NCI-H2196 treated with DMSO at 0.1 percent for 48 hours (cell line): ENCODE measurements around the gene IMMT.

Source experiments
- DNase-seq: peaks from one replicate; lab custom pipeline; 2025; ENCODE audit not compliant: unreplicated experiment; lab: John Stamatoyannopoulos, UW

IMMT gene

DNA sequence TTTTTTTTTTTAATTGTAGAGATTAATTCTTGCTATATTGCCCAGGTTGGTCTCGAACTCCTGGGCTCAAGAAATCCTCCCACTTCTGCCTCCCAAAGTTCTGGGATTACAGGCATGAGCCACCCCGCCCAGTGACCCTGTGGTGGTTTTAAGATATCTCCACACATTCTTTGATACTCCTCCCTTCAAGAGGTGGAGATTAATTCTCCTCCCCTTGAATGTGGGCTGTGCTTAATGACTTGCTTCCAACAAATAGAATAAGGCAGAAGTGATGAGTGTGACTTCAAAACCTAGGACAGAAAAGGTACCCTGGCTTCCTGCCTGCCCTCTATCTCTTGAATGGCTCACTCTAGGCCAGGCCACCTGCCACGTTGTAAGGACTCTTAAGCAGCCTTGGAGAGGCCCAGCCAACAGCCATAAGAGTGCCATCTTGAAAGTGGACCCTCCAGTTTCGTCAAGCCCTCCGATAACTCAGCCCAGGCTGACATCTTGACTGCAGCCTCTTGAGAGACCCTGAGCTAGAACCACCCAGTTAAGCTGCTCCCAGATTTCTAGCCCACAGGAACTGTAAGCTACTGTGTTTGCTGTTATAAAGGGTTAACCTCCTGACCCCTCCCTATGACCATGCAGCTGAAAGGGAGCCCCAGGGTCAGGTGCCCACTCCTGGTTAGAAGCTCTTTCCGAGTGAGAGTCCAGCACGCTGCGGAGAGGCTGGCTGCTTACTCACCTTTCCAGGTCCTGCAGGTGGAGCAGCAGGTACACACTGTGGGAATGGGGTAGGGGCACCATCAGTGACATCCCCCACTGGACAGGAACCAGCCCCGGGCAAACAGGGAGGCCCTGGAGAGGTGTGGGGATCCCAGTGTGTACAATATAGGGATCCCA lies 31.6 kb upstream of the IMMT start:
- DNase-seq: no peak

DNA sequence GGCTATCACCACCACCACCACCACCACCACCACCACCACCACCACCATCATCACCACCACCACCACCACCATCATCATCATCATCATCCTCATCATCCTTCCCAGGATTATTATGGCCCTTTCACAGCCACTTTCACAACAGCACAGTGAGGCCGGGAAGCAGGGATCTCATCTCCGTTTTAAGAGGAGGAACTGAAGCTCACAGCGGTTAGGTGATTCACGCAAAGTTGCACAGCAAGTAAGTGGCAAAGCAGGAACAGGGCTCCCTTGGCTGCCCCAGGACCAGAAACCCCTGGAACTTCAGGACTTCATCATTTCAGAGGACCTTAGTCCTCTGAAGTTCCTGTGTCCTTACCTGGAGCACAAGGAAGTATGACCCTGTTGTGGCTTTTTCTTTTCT lies 30.8 kb upstream of the IMMT start:
- DNase-seq: no peak

GRCh38 chr2:86225581-86225980 lies 30.3 kb upstream of the IMMT start:
- no peak for DNase-seq

- DNase-seq: no peak
Observed at GRCh38 chr2:86224645-86225355, 29.5 kb upstream of the IMMT start.

GRCh38 chr2:86223927-86224560 lies 28.8 kb upstream of the IMMT start:
- no peak for DNase-seq

DNA sequence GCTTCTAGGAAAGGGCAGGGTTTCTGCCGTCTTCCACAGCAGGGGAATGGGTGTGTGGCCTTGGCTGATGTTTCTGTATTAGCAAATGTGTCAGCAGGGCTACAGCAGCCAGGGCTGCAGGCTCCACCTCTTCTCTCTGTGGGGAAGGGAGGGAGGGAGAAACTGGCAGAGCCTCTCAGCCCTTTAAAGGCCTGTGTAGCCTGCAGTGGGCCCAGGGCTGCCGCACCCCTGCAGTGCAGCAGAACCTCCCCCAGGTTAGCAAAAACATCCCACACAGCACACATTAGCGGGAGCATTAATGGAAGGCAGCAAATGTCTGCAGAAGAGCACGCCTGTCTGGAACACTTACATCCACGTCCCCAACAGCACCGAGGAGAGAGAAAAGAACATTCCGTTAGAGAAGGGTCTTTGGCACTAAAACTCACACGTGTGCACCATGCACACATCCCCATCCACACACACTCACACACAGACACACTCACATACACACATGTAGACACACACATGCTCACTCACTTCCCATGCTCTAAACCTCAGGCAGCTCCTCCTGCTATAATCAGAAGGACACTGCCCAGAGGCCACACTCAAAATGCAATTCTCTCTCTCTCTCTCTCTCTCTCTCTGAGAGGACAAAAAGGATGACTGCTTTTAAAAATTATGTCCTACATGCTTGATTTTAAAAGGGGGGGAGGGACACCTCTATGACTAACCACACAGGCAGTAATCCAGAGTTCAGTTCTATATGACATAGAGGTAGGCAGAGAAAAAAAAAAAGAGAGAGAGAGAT lies 28.1 kb upstream of the IMMT start:
- no peak for DNase-seq

GRCh38 chr2:86221066-86221684 lies 25.9 kb upstream of the IMMT start:
- no peak for DNase-seq

- no peak for DNase-seq
Observed at GRCh38 chr2:86219896-86220295, 24.6 kb upstream of the IMMT start.

DNA sequence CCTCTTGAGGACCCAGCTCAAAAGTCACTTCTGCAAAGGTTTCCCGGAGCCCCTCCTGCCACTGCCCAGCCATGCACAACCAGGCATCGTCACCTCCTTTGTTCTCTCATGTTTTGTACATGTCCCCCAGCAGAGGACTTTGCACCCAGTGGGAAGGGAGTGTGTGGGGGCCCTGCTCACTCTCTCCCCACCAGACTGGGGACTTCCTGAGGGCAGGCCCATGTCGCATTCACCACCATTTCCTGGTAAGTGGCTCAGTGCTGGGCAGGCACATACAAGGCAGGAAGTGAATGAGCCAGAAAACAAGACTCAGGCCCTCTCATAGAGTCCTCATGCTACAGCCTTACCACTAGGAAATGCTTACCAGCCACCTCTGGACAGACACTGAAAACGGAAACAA lies 22.9 kb upstream of the IMMT start:
- DNase-seq: no peak

DNA sequence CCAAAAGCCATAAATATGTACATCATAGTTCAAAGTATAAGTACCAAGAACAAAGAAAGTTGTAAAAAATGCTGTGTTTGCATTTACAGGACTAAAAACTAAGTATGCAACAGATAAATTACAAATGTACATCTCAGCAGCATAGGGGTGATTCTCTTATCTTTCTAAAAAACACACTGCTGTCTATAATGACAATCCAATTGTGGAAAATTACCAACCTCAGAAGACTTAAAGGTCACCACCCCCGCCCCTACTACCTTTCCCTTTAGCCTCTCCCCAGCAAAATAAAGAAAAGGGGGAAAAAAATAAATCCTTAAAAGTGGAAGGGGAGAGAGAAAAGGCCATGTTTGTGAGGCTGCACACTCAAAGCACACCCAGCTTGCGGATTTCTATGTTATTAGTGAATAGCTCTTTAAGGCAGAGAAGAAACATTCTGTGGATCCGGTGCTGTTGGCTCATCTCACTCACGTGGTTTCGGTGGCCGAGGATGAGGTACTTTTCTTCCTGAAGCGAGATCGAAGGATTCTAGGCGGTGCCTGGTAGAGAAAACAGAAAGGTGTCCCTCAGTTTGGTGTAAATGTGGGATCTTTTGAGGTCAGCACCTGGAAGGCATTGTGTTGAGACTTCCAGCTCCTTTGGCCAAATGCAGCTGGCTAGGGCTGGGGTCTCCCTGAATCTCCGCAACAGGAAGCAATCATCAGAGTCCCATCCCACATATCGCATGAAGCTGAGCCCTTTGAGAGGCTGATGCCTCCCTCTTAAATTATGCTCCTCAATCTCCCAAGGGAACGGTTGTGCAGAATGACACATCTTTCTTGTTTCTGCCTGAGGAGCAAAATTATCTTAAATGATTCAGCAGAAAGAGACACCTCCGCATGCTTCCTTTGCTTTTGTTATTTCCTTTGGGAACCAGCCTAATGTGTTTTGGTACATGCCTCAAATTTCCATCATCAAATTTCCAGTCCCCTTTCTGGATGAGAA lies 21.6 kb upstream of the IMMT start:
- DNase-seq: no peak

- no peak for DNase-seq
Observed at GRCh38 chr2:86214503-86214832, 19.2 kb upstream of the IMMT start.

- DNase-seq: no peak
Observed at GRCh38 chr2:86213699-86214502, 18.6 kb upstream of the IMMT start.

GRCh38 chr2:86213056-86213455 lies 17.8 kb upstream of the IMMT start:
- DNase-seq: no peak

- DNase-seq: no peak
Observed at GRCh38 chr2:86211796-86212188, 16.5 kb upstream of the IMMT start.

DNA sequence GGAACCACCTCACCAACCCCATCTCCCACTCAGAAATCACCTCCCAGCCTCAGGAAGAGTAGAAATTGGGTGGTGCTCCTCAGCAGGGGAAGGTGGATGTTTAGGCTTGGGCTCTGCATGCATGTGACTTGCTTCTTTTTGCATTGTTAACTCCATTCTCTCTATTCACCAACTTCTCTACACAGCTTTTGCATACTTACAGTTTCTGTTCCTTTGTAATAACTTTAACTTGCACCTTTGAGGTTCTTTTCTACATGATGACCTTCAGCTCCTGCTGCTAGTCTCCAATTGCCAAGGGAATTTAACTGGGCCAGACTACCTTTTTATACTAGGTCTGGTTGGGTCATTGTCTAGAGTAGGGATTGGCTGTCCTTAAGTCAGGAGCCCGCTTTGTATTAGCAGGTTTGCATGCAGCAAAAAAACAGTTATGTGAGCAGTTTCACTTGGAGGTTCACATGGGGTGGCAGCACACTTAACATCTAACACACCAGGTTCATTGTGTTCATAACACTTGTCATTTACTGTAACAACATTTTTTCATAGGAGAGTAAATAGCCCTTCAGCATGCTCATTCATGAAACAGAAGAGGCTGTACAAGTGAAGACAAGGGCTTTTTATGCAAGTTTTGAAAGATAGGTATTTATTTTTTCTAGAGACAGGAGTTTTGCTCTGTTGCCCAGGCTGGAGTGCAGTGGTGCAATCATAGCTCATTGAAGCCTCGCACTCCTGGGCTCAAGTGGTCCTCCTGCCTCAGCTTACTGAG lies 16.0 kb upstream of the IMMT start:
- DNase-seq: no peak

DNA sequence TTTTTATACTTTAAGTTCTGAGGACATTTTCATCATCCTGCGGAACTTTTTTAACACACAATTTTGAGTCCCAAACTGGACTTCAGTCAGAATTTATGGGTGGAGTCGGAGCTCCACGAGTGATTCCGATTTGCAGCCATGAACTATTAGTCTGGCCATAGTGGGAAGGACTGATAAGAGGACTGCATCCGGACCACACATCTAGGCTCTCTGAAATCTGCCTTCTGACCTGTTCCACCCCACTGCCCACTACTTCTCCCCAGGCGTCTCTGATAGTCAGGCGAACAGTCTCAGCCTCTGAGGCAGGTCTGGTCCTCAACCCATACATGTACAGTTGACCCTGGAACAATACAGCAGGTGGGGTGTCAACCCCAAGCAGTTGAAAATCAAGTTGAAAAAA lies 9.2 kb upstream of the IMMT start:
- DNase-seq: no peak

GRCh38 chr2:86203614-86204013 lies 8.4 kb upstream of the IMMT start:
- DNase-seq: no peak

DNA sequence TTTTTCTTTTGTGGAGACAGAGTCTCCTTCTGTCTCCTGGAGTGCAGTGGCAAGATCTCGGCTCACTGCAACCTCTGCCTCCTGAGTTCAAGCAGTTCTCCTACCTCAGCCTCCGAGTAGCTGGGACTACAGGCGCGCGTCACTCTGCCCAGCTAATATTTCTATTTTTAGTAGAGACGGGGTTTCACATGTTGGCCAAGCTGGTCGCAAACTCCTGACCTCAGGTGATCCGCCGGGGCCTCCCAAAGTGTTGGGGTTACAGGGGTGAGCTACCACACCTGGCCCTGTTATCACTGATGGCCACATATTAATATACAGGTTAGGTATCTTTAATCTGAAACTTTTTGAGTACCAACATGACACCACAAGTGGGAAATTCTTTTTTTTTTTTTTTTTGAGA lies 7.4 kb upstream of the IMMT start:
- no peak for DNase-seq
